ENCODE measurements around the gene VSIG1.
A peak's percentile ranks its signal among the peaks of the same experiment; 100 is the strongest.

The VSIG1 gene

DNA sequence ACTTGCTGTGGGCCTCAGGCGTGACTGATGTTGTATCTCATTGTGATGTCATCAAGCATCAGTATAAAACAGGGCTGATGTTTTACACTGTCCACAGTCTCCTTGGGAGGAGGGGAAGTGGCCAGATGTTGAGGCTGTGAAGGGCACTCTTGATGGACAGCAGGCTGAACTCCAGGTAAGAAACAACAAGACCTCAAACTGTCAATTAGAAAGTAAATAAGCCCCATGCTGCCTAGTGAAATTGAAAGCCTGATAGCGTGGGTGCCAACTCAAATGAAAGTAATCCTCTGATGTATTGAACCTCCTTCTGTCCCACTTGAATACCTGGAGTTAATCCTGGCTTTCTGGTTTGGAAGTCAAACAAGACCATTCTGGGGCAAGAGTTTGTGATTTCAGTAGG, 19.7 kb downstream of the VSIG1 start:
- no peak for DNase-seq

DNA sequence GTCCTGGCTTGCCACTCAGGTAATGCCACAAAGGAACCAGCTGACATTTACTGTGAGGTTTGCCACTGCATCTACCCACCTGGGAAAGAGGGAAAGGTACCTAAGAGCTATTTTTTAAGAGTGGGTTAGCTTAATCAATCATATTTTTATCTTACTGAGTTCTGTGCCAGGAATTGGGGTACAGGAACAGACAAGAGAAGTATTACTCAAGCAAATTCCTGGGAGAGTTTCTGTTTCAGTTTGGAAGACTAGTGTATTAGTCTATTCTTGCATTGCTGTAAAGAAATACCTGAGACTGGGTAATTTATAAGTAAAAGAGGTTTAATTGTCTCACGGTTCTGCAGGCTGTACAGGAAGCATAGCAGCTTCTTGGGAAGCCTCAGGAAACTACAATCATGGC, 23.3 kb downstream of the VSIG1 start:
- DNase-seq: no peak

DNA sequence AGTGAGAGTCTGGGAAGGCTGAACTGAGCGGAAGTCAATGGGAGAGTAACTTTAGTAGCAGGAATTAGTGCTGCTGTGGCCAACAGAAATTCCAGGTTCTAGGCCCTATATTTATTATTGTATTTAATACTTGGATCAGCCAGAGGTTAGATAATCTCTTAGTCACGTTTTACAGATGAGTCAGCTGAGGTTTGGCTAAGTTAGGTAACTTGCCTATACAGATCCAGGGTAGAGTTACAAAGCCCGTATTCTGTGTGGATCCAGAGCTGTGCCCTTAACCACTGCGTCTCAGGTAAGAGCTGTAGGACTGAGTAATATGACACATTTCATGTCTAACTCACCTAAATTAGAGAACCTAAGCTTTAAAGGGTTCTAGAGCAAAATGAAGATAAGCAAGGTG, 26.0 kb downstream of the VSIG1 start:
- DNase-seq: no peak

DNA sequence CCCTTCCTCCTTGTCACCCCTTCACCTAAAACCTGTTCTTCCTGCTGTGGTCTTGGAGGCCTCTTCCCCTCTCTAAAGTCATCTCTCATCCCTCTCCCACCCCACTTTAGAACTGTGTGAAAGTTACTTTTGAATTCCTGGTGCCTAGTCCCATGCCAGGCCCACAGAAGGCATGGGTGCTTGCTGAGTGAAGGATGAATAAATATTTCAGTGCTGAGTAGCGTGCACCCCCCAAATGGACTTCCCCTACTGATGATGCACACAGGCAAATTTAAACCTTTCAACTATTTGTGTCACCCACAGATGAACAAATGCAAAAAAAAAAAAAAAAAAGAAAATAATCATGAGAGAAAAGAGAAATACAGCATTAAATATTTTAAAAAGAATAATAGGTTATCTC, 26.7 kb downstream of the VSIG1 start:
- DNase-seq: no peak

DNA sequence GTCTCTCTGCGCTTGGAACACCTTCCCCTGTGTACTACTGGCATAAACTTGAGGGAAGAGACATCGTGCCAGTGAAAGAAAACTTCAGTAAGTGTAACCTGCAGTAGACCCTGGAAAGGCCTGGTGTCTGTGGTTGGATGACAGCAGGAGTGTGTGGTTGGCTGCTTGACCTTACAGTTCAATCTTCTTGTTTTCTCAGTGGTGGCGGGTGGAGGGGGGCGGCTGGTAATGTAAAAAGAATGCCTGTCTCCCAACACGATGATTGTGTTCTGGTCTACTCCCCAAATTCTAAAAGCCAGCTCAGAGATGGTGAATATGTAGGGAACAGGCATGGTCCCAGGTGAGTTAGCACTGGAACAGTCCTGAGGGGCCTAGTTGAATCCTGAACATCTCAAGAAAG, 27.9 kb downstream of the VSIG1 start:
- no peak for DNase-seq

DNA sequence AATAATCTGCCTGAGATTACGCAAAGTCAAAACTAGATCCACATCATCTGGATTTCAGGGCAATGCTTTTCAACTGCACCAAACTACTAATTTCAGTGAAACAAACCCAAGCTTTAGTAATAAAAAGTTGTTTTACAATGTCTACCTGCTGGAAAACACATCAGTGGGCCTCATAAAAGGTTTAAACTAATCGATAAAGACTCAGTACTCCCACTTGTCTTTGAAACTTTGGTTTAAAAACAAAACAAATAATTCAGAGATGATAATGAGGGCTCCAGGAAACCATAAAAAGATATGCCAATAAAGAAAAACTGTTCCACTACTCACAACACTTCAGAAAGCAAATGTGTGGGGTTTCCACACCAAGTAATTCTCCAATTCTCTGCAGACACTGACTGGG, 36.2 kb downstream of the VSIG1 start:
- DNase-seq: no peak

DNA sequence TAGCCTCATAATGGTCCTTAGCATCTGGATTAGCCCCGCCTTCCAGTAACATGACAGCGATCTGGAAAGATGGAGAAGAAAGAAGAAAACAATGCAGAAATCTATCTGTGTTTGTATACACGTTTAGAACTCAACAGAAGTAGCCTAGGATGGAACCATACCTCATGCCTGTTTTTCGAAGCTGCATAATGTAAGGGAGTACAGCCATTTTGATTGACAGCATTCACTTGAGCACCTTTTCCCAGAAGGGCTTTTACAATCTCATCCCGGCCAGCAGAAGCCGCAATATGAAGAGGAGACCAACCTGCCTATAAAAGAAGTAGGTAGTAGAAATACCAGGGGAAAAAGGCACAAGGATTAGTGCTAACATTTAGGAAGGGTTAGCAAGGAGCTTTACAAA, 42.9 kb downstream of the VSIG1 start:
- no peak for DNase-seq

DNA sequence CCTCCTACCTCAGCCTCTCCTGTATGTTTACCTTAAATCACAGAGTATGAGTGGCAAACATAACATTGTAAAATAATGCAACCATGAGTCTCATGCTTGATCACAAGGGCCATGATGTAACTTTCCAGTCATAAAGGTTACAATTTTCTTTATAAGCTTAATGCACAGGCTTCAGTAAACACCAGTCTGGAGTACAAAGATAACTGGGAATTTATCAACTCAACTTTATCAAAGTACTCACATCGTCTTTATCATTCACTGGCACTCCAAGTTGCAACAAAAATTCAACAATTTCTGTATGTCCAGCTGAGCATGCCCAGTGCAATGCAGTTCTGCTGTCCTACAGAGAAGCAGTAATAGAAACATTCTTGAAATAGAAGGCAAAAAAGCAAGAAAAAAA, 43.6 kb downstream of the VSIG1 start:
- DNase-seq: no peak

DNA sequence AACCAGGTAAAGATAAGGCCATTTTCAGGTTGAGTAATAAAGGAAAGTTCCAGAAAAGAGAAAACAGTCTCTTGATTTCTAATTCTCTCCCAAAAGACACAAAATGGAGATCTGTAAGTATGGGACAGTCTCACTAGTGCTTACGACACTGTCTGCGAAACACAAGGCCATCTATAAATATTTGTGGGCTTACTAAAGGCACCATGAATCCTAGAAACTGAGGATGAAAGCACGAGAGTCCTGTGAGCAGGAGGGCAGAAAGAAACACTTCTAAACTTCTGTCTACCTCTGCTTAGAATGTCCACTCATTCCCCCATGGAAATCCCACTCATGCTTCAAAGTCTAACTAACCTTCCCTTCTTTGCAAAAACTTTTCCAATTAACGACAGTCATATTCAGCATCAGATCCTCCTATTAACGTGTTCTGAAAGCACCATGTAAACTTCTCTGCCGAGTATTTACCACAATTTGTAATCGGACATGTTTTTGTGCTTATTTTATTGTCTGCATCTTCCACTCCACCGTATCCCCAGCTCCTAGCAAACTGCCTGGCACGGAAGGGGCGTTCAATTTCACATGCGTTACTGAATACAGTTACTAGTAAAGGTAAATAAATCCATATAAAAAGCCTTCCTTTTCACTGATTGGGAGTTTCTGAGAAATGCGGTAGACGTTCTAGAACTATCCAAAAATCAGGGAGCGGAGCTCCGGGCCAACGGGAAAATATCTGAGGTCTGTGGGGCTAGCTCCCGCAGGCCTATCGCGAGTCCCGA, 45.8 kb downstream of the VSIG1 start:
- DNase-seq: no peak

DNA sequence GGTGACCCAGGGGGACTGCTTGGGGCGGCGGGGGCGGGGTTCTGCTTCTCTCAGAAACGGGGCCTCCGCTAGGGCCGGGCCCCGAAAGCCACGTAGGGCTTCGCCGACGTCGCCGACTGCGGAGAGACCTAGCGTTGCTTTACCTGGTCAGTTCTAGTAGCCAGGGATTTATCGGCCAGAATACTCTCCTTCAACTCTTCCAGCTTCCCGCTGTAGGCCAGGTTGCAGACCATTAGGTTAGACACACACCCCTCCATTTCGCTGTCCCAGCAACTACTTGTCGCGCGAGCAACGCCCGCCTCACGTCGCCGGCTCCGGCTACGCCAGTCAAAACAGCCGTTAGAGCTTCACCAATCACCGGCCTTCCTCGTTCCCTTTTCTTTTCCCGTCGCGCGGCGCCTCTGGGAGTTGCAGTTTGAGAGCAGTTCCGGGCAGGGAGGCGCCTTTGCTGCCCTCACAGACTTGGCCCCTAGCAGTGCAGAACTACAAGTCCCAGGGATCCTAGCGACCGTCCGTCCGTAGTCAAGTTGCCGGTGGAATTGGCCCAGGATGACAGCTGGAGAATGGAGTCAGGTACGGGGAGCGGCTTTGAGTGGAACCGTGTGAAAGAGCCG, 46.5 kb downstream of the VSIG1 start, which contains the start of the genes ATG4A and PSMD10:
TSS of gene ATG4A (plus strand) at position 515 of the 614 bp plus-strand sequence. CDS start at position 564, 49 bp downstream.
TSS of gene PSMD10 (minus strand) at position 279 of the 614 bp plus-strand sequence. CDS start at position 257, 22 bp downstream.
- peak; percentile 54 to 77 (median 63) for DNase-seq

DNA sequence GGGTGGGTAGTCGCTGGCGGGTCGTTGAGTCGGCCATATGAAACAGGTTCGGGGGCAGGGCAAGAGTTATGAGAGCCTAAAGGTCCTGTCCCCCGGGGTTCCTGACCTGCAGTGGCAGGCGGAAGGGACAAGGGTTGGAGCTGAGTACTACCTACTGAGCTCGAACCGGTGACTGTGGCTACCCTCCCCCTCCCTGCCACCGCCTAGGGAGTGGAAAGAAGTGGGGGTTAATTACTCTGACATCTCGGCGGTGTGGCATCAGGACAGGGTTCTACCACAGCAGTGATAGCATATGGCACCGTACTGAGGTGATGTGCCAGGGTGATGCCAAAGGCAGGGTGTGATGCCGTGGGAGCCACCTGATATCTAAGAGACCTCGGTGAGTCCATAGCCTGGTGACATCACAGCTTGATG, 47.0 kb downstream of the VSIG1 start:
- peak in 1 of 4 experiments; percentile 14 for DNase-seq

DNA sequence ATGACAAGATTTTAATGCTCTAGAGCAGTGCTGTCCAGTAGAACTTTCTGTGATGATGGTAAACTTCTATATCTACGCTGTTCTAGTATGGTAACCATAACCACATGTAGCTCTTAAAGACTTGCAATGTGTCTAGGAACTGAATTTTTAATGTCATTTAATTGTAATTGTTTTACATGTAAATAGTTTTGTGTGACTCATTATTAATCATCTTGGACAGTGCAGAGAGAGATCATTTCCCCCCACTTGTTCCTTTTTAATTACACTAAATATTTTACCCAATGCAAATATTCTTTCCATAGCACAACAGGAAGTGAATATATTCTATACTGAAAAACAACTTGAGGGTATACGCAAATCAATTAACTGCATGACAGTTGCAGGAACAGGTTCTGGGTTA, 52.5 kb downstream of the VSIG1 start:
- no peak for DNase-seq

DNA sequence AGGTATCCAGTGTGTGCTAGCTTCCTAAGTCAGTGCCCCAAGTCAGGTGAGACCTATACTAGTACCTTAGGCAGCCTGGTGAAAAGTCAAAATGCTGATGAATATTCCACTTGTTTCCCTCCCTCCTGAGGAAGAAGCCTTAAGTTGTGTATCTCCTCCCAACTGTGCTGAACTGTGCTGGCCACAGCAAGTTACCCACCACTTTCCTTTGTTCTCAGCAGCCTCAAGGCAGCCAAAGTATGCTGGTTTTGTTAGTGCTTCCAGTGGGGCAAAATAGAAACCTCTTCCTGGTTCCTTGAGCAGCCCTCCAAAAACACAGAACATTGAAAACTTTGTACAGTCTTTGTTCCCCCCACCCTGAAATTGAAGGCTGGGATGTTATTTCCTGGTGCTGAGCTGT, 60.6 kb downstream of the VSIG1 start:
- DNase-seq: no peak

DNA sequence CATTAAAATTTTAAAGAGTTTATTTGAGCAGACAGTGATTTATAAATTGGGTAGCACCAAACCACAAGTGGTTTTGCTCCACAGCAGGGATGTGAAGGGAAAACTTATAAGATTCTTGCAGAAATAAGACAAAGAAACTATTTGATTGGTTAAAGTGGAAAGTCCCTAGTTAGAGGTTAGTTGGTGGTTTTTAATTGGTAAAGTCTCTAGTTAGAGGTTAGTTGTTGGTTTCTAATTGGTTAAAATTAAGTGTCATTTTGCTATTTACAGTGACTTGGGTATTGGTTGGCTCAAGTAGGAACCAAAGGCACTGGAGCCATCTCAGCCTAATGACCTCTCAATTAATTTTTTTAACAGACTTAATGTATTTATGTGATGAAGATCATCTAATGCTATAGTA, 69.7 kb downstream of the VSIG1 start:
- no peak for DNase-seq

DNA sequence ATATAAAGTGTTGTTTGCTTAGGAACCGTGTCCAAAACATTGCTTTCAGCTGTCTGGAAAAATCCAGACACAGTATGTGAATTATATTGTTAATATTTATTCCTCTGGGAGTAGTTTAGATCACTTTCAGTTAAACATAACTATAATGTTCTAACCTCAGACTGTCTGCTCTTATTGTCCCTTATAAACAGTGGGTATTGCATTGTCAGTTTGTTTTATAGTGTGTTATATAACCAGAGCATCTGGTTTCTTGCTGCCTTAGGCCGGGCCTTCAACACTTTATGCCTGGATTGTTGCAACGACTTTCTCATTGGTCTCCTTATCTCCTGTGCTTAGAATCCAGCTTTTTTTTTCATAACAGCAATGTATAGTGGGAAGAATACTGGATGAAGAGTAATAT, 73.1 kb downstream of the VSIG1 start:
- DNase-seq: no peak

DNA sequence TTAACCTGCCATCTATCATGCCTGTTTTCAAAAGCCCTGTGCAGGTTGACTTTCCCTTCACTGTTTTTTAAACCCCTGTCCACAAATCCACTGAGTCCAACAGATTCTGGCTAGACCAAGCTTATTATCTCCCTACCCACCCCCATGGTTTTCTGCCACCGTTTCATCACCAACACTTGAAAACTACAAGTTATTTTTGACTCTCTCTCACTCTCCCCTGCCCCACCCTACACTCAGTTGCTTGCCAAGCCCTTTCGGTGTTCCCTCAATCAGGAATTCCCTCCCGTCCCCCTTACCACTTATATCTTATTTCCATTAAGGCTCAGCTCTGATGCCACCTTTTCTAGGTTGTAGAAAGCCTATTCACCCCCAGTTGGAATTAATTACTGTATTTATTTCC, 76.4 kb downstream of the VSIG1 start:
- DNase-seq: no peak

DNA sequence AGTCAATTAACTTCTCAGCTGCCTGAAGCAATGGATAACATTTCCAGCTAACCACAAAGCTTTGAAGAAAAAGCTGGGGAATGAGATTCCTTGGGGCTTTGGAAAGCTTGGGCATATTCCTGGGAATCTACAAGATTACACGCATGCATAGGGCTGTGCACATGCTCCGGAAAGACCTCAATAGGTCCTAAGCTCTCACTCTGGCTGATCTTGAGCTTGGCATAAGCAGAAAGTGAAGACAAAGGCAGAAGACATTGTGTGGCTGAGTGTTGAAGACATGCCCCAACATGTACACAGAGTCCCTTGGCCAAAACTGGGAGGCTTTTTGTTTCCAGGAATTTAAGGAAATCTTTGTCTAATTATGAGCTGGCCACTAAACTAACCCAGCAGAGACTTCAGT, 77.9 kb downstream of the VSIG1 start:
- no peak for DNase-seq

DNA sequence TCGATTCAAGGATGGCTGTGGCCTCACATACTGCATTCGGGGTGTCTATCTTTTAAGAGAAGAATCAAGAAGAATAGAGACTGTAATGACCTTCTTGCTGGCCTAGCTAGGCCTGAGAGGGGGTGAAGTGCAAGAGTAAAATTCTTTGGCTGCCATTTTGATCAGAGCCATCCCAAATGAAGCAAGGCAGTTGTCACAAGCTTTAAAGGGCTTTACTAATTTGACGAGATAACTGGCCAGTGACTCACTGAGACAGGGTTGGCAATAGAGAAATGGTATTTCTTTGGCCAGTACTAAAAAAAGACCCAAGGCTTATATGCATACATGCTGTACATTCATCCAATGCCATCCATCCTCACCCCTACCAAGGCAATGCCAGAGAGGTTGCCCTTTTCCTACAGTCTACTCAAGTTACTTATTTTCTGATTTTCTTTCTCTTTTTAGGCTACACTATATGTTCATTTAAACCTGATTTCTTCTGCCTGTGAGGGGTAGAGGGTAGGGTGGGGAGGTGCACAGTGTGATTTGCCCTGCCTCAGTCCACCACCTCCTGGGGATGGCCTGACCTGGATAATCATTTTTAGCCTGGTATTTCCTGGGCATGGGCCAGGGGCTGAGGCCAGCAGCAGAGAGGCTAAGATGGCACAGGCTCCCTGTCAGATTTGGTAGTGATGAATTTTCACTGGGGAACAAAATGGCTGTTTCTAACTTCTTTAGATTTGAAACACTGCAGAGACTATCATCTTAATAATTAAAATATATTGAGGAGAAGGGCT, 78.9 kb downstream of the VSIG1 start:
- no peak for DNase-seq

DNA sequence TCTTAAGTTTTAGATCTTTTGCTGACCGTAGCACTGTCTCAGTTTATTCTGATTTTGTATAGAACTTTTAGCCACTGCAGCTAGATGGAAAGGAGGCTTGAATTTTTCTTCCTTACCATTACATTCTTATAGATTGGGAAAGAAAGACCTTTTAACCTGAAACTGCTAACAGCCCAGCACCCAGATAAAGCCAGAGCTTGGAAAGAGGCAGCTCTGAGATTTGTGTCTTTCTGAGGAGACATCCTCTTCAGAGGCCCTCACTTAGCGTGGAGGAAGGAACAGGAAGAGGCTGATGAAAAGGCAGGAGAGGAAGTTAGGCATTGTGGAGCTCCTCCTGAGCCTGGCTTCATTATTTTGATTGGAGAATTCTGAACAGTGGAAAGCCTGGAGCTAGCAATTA, 81.8 kb downstream of the VSIG1 start:
- no peak for DNase-seq

DNA sequence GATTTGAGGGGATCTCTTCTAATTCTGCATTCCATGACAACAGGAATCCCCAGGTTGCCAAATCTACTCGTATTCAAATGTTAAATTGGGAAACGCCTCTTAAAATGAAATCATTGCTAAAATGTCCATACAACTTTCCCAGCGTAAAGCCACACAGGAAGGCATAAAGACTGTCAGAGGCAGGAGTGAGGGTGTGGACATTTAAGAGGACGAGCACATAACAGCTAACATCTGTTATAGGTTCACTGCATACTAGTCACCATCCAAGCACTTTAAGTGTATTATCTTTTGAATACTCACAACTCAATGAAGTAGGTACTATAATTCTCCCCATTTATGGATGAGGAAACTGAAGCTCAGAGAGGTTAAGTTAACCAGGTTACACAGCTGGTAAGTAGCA, 82.3 kb downstream of the VSIG1 start:
- no peak for DNase-seq
